ENCODE measurements around the gene MREG. TPM values are rescaled to one million over a fixed set of nuclear protein-coding genes. Genes with fewer than 3 reads are reported as not detected.

MREG gene
- total and polyA plus RNA-seq, 9 of the 15 experiments (the other 6 are each of a cell fraction or from before 2014, with no cell fraction given), result 0.77 to 3.8 (median 2.3) TPM

GRCh38 chr2:215949991-215950404 lies 63.4 kb downstream of the MREG start (continued):
- TF ChIP-seq ZNF175 (CRISPR knock-in tag; IDR thresholded peaks at IDR 0.05; ENCODE audit: low read depth) (no peak), MIER1 (IDR thresholded peaks at IDR 0.05; ENCODE audit: low read depth) (no peak), ZNF384 (IDR thresholded peaks at IDR 0.05; ENCODE audit: low read depth, low read length) (peak; percentile 58; the same call in 1 of the 2 replicates), RFX1 (IDR thresholded peaks at IDR 0.05) (no peak), HOXB6 (CRISPR knock-in tag; IDR thresholded peaks at IDR 0.05; ENCODE audit: borderline replicate concordance) (no peak), ZNF143 (CRISPR knock-in tag; IDR thresholded peaks at IDR 0.05) (no peak)

GRCh38 chr2:215948051-215948450 lies 65.3 kb downstream of the MREG start:
- no TSS peak for BruUV-seq (replicated peaks)
- no peak overlapping the region for H3K9ac ChIP-seq (ENCODE audit: insufficient read depth in 1 of 2, low read depth in 2 of 2, low read length in 2 of 2)
- POLR2A ChIA-PET, result interaction anchor here (0.6 kb wide), 2 partner anchors 16 to 160 kb away, joined by 3 read pairs; no protein-coding TSS in a partner anchor
- TF ChIP-seq ZNF280B (CRISPR knock-in tag; IDR thresholded peaks at IDR 0.05), result no peak
- no peak for TF ChIP-seq TEAD2 (tag; IDR thresholded peaks at IDR 0.05)
- TF ChIP-seq TRIM24 (IDR thresholded peaks at IDR 0.05), result no peak
- no peak for TF ChIP-seq KHSRP (IDR thresholded peaks at IDR 0.05)
- TF ChIP-seq HMGXB4 (CRISPR knock-in tag; IDR thresholded peaks at IDR 0.05), result no peak
- no peak for TF ChIP-seq CCNT2 (IDR thresholded peaks at IDR 0.05; ENCODE audit: borderline replicate concordance, extremely low read depth, insufficient read length, low read depth, low read length)

More at GRCh38 chr2:215948051-215948450, 65.3 kb downstream of the MREG start:
- WGBS (ENCODE audit: insufficient coverage, low coverage, missing lambda C conversion rate), result 60% methylated on average over 4 of the region's 4 CpGs
- in situ Hi-C loops (cut with MboI), result no loop called here
- ATAC-seq (no peak), DNase-seq (ENCODE audit: extremely low read depth in 1 of 4, low spot score in 3 of 4) (no peak), FAIRE-seq (no peak)
- Histone ChIP-seq H3K4me1 (replicated peaks in 1 of 2; ENCODE audit: control insufficient read depth in 2 of 2, insufficient read depth in 2 of 2, low read length in 2 of 2) (peaks cover 0 to 3% of the 10 kb centered on the region in 2 experiments; a peak in 1 of 5 replicates), H2AFZ (ENCODE audit: low read depth, low read length) (no peak overlapping the region), H3K4me3 (no peak overlapping the region), H3K9me1 (ENCODE audit: control insufficient read depth, insufficient read depth, low read length) (no peaks in the 10 kb centered on the region), H3K36me3 (ENCODE audit: control insufficient read depth, insufficient read depth, low read length) (no peaks in the 10 kb centered on the region), H3K27me3 (ENCODE audit: control insufficient read depth in 2 of 2, insufficient read depth in 2 of 2, low read length in 2 of 2) (no peaks in the 10 kb centered on the region), H3K9me3 (replicated peaks; ENCODE audit: control insufficient read depth, insufficient read depth, low read depth, low read length) (no peaks in the 10 kb centered on the region), H3K79me2 (ENCODE audit: control insufficient read depth, insufficient read depth, low read length) (no peaks in the 10 kb centered on the region), H3K4me2 (ENCODE audit: insufficient read depth, low read length) (no peak overlapping the region), H4K20me1 (replicated peaks; ENCODE audit: control insufficient read depth, insufficient read depth, low read length) (no peaks in the 10 kb centered on the region), H3K27ac (ENCODE audit: extremely low read depth, low read depth, low read length) (no peak overlapping the region)
- intact Hi-C loops (cut with micrococcal nuclease), result no loop called here
- CTCF ChIA-PET (ENCODE audit: low intra/inter-chr PET ratio), result no interaction called here

Measured in K562 (cell line).